ENCODE data around the gene PJVK.

The PJVK gene

GRCh38 chr2:178506101-178506500 is 54.9 kb downstream of the PJVK start:
- Mint-ChIP-seq H3K9me3 (no peaks in the 10 kb centered on the region), H3K27me3 (ENCODE audit: low read depth, poor library complexity) (peaks cover 3% of the 10 kb centered on the region), H3K36me3 (ENCODE audit: low read depth) (peaks cover 21% of the 10 kb centered on the region), H3K4me3 (no peak overlapping the region), H3K4me1 (peaks cover 4% of the 10 kb centered on the region), H3K27ac (no peak overlapping the region)
- TF ChIP-seq CTCF (IDR thresholded peaks at IDR 0.05): no peak
- DNase-seq: no peak

GRCh38 chr2:178506524-178506923 is 55.3 kb downstream of the PJVK start:
- Mint-ChIP-seq H3K36me3 (ENCODE audit: low read depth) (peaks cover 20% of the 10 kb centered on the region), H3K27ac (no peak overlapping the region), H3K4me3 (no peak overlapping the region), H3K27me3 (ENCODE audit: low read depth, poor library complexity) (peaks cover 3% of the 10 kb centered on the region), H3K9me3 (no peaks in the 10 kb centered on the region), H3K4me1 (peaks cover 4% of the 10 kb centered on the region)
- DNase-seq: no peak
- no peak for TF ChIP-seq CTCF (IDR thresholded peaks at IDR 0.05)

GRCh38 chr2:178506949-178507348 is 55.8 kb downstream of the PJVK start:
- Mint-ChIP-seq H3K27me3 (ENCODE audit: low read depth, poor library complexity) (peaks cover 3% of the 10 kb centered on the region), H3K4me1 (peaks cover 4% of the 10 kb centered on the region), H3K36me3 (ENCODE audit: low read depth) (peaks cover 19% of the 10 kb centered on the region), H3K27ac (no peak overlapping the region), H3K4me3 (no peak overlapping the region), H3K9me3 (no peaks in the 10 kb centered on the region)
- no peak for DNase-seq
- no peak for TF ChIP-seq CTCF (IDR thresholded peaks at IDR 0.05)

GRCh38 chr2:178508646-178509045 is 57.5 kb downstream of the PJVK start:
- Mint-ChIP-seq H3K9me3 (no peaks in the 10 kb centered on the region), H3K36me3 (ENCODE audit: low read depth) (peaks cover 26% of the 10 kb centered on the region), H3K4me3 (no peak overlapping the region), H3K4me1 (peaks cover 4% of the 10 kb centered on the region), H3K27me3 (ENCODE audit: low read depth, poor library complexity) (peaks cover 3% of the 10 kb centered on the region), H3K27ac (no peak overlapping the region)
- TF ChIP-seq CTCF (IDR thresholded peaks at IDR 0.05): no peak
- no peak for DNase-seq

- peaks cover 29% of the 10 kb centered on the region for H3K36me3 Mint-ChIP-seq (ENCODE audit: low read depth)
- peaks cover 3% of the 10 kb centered on the region for H3K27me3 Mint-ChIP-seq (ENCODE audit: low read depth, poor library complexity)
- TF ChIP-seq CTCF (IDR thresholded peaks at IDR 0.05): no peak
- no peak for DNase-seq
- no peak overlapping the region for H3K4me3 Mint-ChIP-seq
- H3K27ac Mint-ChIP-seq: no peak overlapping the region
- no peaks in the 10 kb centered on the region for H3K9me3 Mint-ChIP-seq
- H3K4me1 Mint-ChIP-seq: peaks cover 4% of the 10 kb centered on the region
Observed at GRCh38 chr2:178510384-178510783, 59.2 kb downstream of the PJVK start.

Data from nephron progenitor cell (in vitro differentiated cells).